Measurements from ENCODE around the gene FHOD3. TPM values are rescaled to one million over a fixed set of nuclear protein-coding genes. Genes with fewer than 3 reads are reported as not detected.

FHOD3 gene
- total RNA-seq, 1 donor, result 3.0 TPM

- TF ChIP-seq CTCF (IDR thresholded peaks at IDR 0.05; ENCODE audit: insufficient read depth, low read length), result no peak
- H3K4me3 ChIP-seq (ENCODE audit: low read depth, low read length), result no peak overlapping the region
- DNase-seq (ENCODE audit: low read depth), result no peak
Observed at GRCh38 chr18:36629836-36630235, 332.3 kb downstream of the FHOD3 start.

GRCh38 chr18:36630917-36631316 is 333.4 kb downstream of the FHOD3 start:
- DNase-seq (ENCODE audit: low read depth), result no peak
- H3K4me3 ChIP-seq (ENCODE audit: low read depth, low read length), result no peak overlapping the region
- TF ChIP-seq CTCF (IDR thresholded peaks at IDR 0.05; ENCODE audit: insufficient read depth, low read length), result no peak

GRCh38 chr18:36633961-36634412 is 336.5 kb downstream of the FHOD3 start:
- DNase-seq (ENCODE audit: low read depth), result no peak
- no peak for TF ChIP-seq CTCF (IDR thresholded peaks at IDR 0.05; ENCODE audit: insufficient read depth, low read length)
- H3K4me3 ChIP-seq (ENCODE audit: low read depth, low read length), result no peak overlapping the region

GRCh38 chr18:36634573-36635216 is 337.2 kb downstream of the FHOD3 start:
- no peak overlapping the region for H3K4me3 ChIP-seq (ENCODE audit: low read depth, low read length)
- TF ChIP-seq CTCF (IDR thresholded peaks at IDR 0.05; ENCODE audit: insufficient read depth, low read length), result no peak
- DNase-seq (ENCODE audit: low read depth), result no peak

GRCh38 chr18:36635414-36636096 is 338.0 kb downstream of the FHOD3 start:
- no peak for TF ChIP-seq CTCF (IDR thresholded peaks at IDR 0.05; ENCODE audit: insufficient read depth, low read length)
- DNase-seq (ENCODE audit: low read depth), result no peak
- H3K4me3 ChIP-seq (ENCODE audit: low read depth, low read length), result no peak overlapping the region

GRCh38 chr18:36636237-36636817 is 338.8 kb downstream of the FHOD3 start:
- no peak overlapping the region for H3K4me3 ChIP-seq (ENCODE audit: low read depth, low read length)
- no peak for TF ChIP-seq CTCF (IDR thresholded peaks at IDR 0.05; ENCODE audit: insufficient read depth, low read length)
- no peak for DNase-seq (ENCODE audit: low read depth)
